SH-SY5Y (cell line): ENCODE measurements around the gene IRF6.

Experiments
- GATA2 ChIP-seq: IDR thresholded peaks from 2 replicates; pipeline ENCODE4 v1.6.1; 2011; ENCODE audit warnings: mild to moderate bottlenecking, low read depth, low read length
- GATA3 ChIP-seq: IDR thresholded peaks from 2 replicates; pipeline ENCODE4 v1.6.1; 2011; ENCODE audit warnings: low read depth, mild to moderate bottlenecking, low read length, moderate library complexity

IRF6 gene

GRCh38 chr1:209749205-209749604 lies 56.7 kb downstream of the IRF6 start:
- TF ChIP-seq GATA3: no peak; the same call in 1 of the 2 replicates
- TF ChIP-seq GATA2: no peak

DNA sequence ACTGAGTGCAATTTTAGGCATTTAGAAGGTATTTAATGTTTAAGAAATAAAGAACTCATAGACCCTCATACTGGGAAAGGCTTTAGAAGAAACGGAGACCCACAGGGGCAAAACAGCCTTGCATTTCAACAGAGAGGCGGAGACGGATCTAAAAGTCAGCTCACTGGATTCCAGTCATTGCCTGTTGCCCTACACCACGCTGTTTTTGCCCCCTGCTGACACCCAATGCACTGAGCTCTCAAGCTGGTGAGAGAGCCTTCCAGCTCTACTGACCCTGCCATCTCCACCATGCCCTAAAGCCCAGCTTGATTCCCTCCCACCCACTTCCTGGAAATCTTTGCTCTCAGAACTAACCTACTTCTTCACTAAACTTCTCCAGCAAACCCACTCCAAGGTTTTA lies 57.3 kb downstream of the IRF6 start:
- TF ChIP-seq GATA3 (no peak), GATA2 (no peak)

DNA sequence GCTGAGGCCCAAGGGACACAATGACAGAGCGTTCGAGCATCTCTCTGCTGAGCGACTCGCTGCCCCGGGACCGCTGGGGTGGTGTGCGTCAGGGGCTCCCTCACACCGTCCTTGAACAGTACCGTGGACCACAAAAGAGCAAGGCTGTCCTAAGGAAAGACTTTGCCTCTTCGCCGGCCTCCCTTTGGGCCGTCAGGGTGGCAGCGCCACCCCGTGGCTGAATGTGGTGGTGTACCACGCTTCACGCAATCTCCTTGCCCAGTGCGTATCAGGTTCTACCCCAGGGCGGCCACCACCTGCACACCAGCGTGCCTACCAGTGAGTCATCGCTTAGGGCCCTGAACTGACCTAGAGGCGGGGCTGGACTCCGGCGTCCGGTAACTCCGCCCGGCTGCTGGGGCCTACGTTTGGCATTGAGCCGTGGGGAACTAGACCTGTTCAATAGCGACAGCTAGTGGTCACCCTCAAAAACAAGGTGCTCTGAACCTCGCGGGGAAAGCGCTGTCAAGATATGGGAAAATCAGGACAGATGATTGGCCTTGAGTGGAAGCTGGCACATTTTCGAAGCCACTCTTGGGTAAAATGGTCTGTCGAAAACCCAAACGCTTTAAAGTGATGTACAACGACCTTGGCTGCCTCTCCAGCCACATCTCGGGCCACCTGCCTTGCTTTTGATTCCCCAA lies 58.2 kb downstream of the IRF6 start:
- TF ChIP-seq GATA2 (no peak), GATA3 (no peak)

DNA sequence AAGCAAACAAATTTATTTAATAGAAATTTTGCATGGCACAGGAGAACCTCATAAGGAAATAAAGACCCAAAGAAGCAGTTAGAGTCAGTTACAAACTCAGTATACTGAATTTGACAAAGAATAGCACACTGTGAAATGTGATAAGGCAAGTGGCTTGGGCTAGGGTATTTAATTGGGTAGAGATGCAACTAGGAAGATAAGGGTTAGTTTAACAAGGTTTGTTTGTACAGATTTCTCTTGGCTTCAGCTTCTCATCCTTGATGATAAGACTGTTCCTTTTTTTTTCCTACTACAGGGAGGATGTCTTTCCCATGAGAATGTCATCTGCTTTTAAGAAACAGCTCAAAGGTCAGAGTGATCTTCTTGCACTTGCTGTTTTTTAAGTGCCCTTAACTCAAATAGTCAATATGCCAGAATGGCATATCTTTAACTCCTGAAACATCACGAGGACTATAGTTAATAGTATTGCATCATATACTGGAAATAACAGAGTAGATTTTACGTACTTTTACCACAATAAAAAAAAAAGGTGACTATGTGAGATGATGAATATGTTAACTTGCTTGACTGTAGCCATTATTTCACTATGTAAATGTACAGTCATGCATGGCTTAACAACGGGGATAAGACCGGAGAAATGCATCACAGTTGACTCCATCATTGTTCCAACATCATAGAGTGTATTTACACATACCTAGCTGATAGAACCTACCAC lies 59.3 kb downstream of the IRF6 start:
- TF ChIP-seq GATA3: no peak
- no peak for TF ChIP-seq GATA2

DNA sequence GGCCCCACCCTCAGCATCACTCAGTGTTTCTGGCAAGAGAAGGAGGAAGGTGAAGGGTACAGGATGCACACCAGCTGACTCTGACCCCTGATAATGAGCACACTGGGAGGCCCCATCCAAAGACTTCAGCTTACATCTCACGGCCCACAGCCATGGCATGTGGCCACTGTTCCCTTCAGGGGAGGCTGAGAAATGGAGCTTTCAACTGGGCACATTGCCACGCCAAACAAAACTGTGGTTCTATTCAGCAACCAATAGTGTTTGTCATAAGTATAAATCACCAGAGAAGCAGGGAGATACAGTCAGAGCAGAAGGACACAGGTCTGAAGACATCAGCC lies 62.8 kb downstream of the IRF6 start:
- TF ChIP-seq GATA3 (no peak), GATA2 (no peak)

DNA sequence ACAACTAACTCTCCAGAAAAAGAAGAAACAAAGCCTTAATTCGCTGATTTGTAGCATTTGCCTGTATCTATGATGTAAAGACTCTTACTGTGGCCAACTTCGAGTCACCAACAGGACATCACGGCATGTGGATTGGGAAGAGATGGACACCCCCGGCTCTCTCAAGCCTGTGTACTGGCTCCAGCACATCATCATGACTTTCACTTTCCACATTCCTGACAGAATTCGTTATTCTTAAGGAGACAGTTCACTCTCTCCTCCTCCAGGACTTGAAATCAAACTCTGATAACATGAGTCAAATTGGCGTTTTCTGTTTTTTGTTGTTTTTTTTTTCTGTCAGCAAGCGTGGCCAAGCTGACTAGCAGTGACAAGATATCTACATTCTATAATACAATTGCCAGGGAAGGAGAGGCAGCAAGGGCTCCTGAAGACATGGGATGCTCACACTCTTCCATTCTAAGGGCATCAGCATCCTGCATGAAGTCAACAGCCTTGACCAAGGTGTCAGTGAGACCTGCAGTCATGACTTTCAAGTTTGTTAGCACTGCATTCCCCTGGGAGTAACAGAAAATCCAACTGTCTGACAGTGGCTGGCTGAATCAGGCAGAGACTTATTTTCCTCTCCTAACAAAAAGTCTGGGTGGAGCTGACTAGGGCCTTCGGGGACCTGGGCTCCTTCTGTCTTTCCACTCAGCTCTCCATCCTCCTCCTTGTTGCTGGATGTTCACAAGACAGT lies 63.4 kb downstream of the IRF6 start:
- TF ChIP-seq GATA3 (no peak), GATA2 (no peak)

GRCh38 chr1:209741889-209742288 lies 64.1 kb downstream of the IRF6 start:
- TF ChIP-seq GATA2: no peak
- TF ChIP-seq GATA3: no peak

DNA sequence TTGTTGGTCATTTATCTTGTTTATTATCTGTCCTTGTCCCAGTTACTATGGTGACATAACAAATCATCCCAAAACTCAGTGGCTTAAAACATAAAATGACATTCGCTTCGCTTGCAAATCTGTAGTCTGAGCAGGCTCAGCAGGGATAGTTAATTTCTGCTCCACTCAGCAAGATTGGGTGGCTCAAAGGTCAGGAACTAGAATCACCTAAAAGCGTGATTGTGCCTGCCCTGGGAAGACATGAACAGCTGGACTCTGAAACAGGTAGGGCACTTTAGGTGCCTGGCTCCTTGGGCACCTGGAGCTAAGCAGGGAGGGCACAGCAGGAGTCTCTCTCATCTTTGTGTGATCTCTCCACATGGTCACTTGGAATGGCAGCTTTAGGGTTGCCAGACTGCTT lies 64.7 kb downstream of the IRF6 start:
- TF ChIP-seq GATA2 (no peak), GATA3 (no peak)

- TF ChIP-seq GATA2 (no peak), GATA3 (no peak)
These were observed 67.7 kb downstream of the IRF6 start for GRCh38 chr1:209738270-209738669.

GRCh38 chr1:209737118-209737505 lies 68.8 kb downstream of the IRF6 start:
- TF ChIP-seq GATA2 (no peak), GATA3 (no peak)

- TF ChIP-seq GATA3 (no peak), GATA2 (no peak)
These were observed 69.3 kb downstream of the IRF6 start for GRCh38 chr1:209736490-209737117.
